Cerebellar cortex (tissue), 1 donor: ENCODE results near the gene SDK2.
A peak's percentile ranks its signal among the peaks of the same experiment; 100 is the strongest.

Source experiments
- DNase-seq: peaks from one replicate; pipeline ENCODE4 v3.0.0-alpha.2; 2015; ENCODE audit warnings: low spot score

SDK2 gene

GRCh38 chr17:73610331-73610911, 33.8 kb downstream of the SDK2 start:
- peak; percentile 55 for DNase-seq

GRCh38 chr17:73609758-73610157, 34.5 kb downstream of the SDK2 start:
- DNase-seq, result no peak

GRCh38 chr17:73609060-73609459, 35.2 kb downstream of the SDK2 start:
- no peak for DNase-seq

GRCh38 chr17:73605444-73605843, 38.8 kb downstream of the SDK2 start:
- no peak for DNase-seq

GRCh38 chr17:73604476-73604875, 39.8 kb downstream of the SDK2 start:
- DNase-seq, result no peak

GRCh38 chr17:73603971-73604370, 40.3 kb downstream of the SDK2 start:
- DNase-seq, result no peak

- no peak for DNase-seq
Observed at GRCh38 chr17:73600103-73600871, 44.0 kb downstream of the SDK2 start.

GRCh38 chr17:73599599-73599998, 44.6 kb downstream of the SDK2 start:
- no peak for DNase-seq

- no peak for DNase-seq
Observed at GRCh38 chr17:73598212-73598611, 46.0 kb downstream of the SDK2 start.

- DNase-seq, result no peak
Observed at GRCh38 chr17:73595931-73596330, 48.3 kb downstream of the SDK2 start.

GRCh38 chr17:73595479-73595878, 48.8 kb downstream of the SDK2 start:
- DNase-seq, result no peak

GRCh38 chr17:73595068-73595467, 49.2 kb downstream of the SDK2 start:
- DNase-seq, result no peak

- no peak for DNase-seq
Observed at GRCh38 chr17:73594598-73594997, 49.6 kb downstream of the SDK2 start.

GRCh38 chr17:73594025-73594424, 50.2 kb downstream of the SDK2 start:
- DNase-seq, result no peak

GRCh38 chr17:73593249-73593965, 50.8 kb downstream of the SDK2 start:
- no peak for DNase-seq

- DNase-seq, result peak; percentile 63
Observed at GRCh38 chr17:73592501-73592961, 51.7 kb downstream of the SDK2 start.

GRCh38 chr17:73592079-73592415, 52.2 kb downstream of the SDK2 start:
- no peak for DNase-seq

- DNase-seq, result no peak
Observed at GRCh38 chr17:73591296-73592078, 52.8 kb downstream of the SDK2 start.

GRCh38 chr17:73589363-73589980, 54.8 kb downstream of the SDK2 start:
- no peak for DNase-seq

GRCh38 chr17:73588891-73589290, 55.4 kb downstream of the SDK2 start:
- DNase-seq, result no peak

- no peak for DNase-seq
Observed at GRCh38 chr17:73588301-73588846, 55.9 kb downstream of the SDK2 start.
